ENCODE data around the gene PTPRG. TPM values are rescaled to one million over a fixed set of nuclear protein-coding genes. Genes with fewer than 3 reads are reported as not detected.
A peak's percentile ranks its signal among the peaks of the same experiment; 100 is the strongest.

PTPRG gene
- total and polyA plus RNA-seq, 2 of the 13 experiments (the other 11 are each of a cell fraction or from before 2014, with no cell fraction given): 8.0 to 25.3 TPM

DNA sequence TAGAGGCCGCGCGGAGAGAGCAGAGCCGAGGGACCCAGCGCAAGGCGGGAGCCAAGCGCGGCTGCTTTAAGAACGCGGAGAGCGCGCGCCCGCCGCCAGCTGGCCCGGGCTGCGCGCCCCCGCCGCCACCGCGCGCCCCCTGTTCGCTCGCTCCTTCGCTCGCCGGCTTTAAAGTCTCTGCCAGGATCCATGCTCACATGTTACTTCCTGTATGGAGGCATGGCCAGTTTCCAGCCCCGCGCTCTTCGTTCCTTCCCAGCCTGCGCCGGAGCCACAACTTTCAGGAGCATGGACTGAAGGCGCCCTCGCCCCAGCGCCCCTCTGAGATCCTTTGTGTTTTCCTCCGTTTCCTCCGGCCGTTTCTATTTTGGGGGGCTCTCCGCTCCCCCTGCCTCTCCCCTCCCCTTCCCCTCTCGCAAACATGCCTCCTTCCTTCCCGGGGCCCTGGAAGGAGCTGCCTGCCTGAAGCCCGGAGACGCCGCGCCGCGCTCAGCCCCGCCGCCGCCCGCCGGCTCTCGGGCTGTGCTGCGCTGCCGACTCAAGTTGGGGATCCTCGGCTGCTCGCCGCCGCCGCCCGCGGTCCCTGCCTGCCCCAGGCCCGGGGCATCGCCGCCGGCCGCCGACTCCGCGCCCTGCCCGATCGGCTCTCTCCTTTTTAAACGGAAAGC lies at the start of gene PTPRG (continued):
- TF ChIP-seq ZNF563 (CRISPR knock-in tag; IDR thresholded peaks at IDR 0.05) (peak; percentile 62; the same call in 1 of the 2 replicates), FOXK1 (CRISPR knock-in tag; IDR thresholded peaks at IDR 0.05; ENCODE audit: borderline replicate concordance, low read depth) (peak; percentile 55; the same call in 1 of the 2 replicates), ZSCAN12 (CRISPR knock-in tag; IDR thresholded peaks at IDR 0.05) (peak; percentile 69; the same call in 1 of the 2 replicates), ZNF619 (CRISPR knock-in tag; IDR thresholded peaks at IDR 0.05) (no peak), ZSCAN21 (CRISPR knock-in tag; IDR thresholded peaks at IDR 0.05; ENCODE audit: borderline replicate concordance) (peak; percentile 62; the same call in 1 of the 2 replicates), CBFB (CRISPR knock-in tag; IDR thresholded peaks at IDR 0.05) (peak; percentile 50; the same call in 1 of the 2 replicates), POLR2G (IDR thresholded peaks at IDR 0.05; ENCODE audit: low read depth, low read length) (peak; percentile 78; the same call in 1 of the 2 replicates), ISL2 (CRISPR knock-in tag; IDR thresholded peaks at IDR 0.05) (no peak), NCOA1 (CRISPR knock-in tag; IDR thresholded peaks at IDR 0.05) (no peak), YY1 (IDR thresholded peaks at IDR 0.05; ENCODE audit: insufficient read depth, insufficient replicate concordance, low read depth, low read length) (peak; percentile 71), JUN (CRISPR knock-in tag; IDR thresholded peaks at IDR 0.05) (no peak), POLR2AphosphoS5 (IDR thresholded peaks at IDR 0.05; ENCODE audit: low read depth, low read length) (peak; percentile 79), GATAD1 (CRISPR knock-in tag; IDR thresholded peaks at IDR 0.05) (peak; percentile 37; the same call in 1 of the 2 replicates), ZNF224 (CRISPR knock-in tag; IDR thresholded peaks at IDR 0.05) (no peak), REPIN1 (CRISPR knock-in tag; IDR thresholded peaks at IDR 0.05; ENCODE audit: borderline replicate concordance, low read depth) (0 out of 2 replicates have a peak, but pooled peaks have one; percentile 46)
- TF ChIP-seq, protein P1, sequence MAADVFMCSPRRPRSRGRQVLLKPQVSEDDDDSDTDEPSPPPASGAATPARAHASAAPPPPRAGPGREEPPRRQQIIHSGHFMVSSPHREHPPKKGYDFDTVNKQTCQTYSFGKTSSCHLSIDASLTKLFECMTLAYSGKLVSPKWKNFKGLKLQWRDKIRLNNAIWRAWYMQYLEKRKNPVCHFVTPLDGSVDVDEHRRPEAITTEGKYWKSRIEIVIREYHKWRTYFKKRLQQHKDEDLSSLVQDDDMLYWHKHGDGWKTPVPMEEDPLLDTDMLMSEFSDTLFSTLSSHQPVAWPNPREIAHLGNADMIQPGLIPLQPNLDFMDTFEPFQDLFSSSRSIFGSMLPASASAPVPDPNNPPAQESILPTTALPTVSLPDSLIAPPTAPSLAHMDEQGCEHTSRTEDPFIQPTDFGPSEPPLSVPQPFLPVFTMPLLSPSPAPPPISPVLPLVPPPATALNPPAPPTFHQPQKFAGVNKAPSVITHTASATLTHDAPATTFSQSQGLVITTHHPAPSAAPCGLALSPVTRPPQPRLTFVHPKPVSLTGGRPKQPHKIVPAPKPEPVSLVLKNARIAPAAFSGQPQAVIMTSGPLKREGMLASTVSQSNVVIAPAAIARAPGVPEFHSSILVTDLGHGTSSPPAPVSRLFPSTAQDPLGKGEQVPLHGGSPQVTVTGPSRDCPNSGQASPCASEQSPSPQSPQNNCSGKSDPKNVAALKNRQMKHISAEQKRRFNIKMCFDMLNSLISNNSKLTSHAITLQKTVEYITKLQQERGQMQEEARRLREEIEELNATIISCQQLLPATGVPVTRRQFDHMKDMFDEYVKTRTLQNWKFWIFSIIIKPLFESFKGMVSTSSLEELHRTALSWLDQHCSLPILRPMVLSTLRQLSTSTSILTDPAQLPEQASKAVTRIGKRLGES (CRISPR knock-in tag; IDR thresholded peaks at IDR 0.05; ENCODE audit: borderline replicate concordance): peak; percentile 20; the same call in 1 of the 2 replicates
- TF ChIP-seq, protein P2, sequence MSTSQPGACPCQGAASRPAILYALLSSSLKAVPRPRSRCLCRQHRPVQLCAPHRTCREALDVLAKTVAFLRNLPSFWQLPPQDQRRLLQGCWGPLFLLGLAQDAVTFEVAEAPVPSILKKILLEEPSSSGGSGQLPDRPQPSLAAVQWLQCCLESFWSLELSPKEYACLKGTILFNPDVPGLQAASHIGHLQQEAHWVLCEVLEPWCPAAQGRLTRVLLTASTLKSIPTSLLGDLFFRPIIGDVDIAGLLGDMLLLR (CRISPR knock-in tag; IDR thresholded peaks at IDR 0.05): peak; percentile 31; the same call in 1 of the 2 replicates
- TF ChIP-seq, protein P3, sequence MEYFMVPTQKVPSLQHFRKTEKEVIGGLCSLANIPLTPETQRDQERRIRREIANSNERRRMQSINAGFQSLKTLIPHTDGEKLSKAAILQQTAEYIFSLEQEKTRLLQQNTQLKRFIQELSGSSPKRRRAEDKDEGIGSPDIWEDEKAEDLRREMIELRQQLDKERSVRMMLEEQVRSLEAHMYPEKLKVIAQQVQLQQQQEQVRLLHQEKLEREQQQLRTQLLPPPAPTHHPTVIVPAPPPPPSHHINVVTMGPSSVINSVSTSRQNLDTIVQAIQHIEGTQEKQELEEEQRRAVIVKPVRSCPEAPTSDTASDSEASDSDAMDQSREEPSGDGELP (IDR thresholded peaks at IDR 0.05; ENCODE audit: borderline replicate concordance, low read depth): peak; percentile 85
- TF ChIP-seq, protein P4, sequence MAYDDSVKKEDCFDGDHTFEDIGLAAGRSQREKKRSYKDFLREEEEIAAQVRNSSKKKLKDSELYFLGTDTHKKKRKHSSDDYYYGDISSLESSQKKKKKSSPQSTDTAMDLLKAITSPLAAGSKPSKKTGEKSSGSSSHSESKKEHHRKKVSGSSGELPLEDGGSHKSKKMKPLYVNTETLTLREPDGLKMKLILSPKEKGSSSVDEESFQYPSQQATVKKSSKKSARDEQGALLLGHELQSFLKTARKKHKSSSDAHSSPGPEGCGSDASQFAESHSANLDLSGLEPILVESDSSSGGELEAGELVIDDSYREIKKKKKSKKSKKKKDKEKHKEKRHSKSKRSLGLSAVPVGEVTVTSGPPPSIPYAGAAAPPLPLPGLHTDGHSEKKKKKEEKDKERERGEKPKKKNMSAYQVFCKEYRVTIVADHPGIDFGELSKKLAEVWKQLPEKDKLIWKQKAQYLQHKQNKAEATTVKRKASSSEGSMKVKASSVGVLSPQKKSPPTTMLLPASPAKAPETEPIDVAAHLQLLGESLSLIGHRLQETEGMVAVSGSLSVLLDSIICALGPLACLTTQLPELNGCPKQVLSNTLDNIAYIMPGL (CRISPR knock-in tag; IDR thresholded peaks at IDR 0.05; ENCODE audit: borderline replicate concordance in 1 of 2, low read depth in 1 of 2): peak in 1 of 2 experiments; percentile 79; a peak in 2 of 4 replicates
- TF ChIP-seq, protein P5, sequence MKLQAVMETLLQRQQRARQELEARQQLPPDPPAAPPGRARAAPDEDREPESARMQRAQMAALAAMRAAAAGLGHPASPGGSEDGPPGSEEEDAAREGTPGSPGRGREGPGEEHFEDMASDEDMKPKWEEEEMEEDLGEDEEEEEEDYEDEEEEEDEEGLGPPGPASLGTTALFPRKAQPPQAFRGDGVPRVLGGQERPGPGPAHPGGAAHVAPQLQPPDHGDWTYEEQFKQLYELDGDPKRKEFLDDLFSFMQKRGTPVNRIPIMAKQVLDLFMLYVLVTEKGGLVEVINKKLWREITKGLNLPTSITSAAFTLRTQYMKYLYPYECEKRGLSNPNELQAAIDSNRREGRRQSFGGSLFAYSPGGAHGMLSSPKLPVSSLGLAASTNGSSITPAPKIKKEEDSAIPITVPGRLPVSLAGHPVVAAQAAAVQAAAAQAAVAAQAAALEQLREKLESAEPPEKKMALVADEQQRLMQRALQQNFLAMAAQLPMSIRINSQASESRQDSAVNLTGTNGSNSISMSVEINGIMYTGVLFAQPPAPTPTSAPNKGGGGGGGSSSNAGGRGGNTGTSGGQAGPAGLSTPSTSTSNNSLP (IDR thresholded peaks at IDR 0.05; ENCODE audit: low read depth, low read length): no peak
- TF ChIP-seq, protein P6, sequence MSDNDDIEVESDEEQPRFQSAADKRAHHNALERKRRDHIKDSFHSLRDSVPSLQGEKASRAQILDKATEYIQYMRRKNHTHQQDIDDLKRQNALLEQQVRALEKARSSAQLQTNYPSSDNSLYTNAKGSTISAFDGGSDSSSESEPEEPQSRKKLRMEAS (IDR thresholded peaks at IDR 0.05): peak; percentile 89

All from HepG2 (cell line).